SJCRH30 (cell line): ENCODE results near the gene P2RY6. TPM values are rescaled to one million over a fixed set of nuclear protein-coding genes. Genes with fewer than 3 reads are reported as not detected.

Experiments used
- DNase-seq, 2 experiments: peaks; one replicate each; pipeline ENCODE4 v3.0.0-alpha.2; 2015 to 2020
- H3K27ac ChIP-seq: fragments of 250-450 bp; sonication (Bioruptor Pico); 2 replicates; pipeline ENCODE4 v1.5.1; 2020; ENCODE audit warnings: mild to moderate bottlenecking, moderate library complexity
- H3K27me3 ChIP-seq: fragments of 250-450 bp; sonication (Bioruptor Pico); 2 replicates; pipeline ENCODE4 v1.5.1; 2020; ENCODE audit warnings: mild to moderate bottlenecking, moderate library complexity
- H3K36me3 ChIP-seq: fragments of 250-450 bp; sonication (Bioruptor Pico); 2 replicates; pipeline ENCODE4 v1.5.1; 2020; ENCODE audit warnings: mild to moderate bottlenecking, moderate library complexity
- H3K4me1 ChIP-seq: fragments of 250-450 bp; sonication (Bioruptor Pico); 2 replicates; pipeline ENCODE4 v1.5.1; 2020; ENCODE audit warnings: mild to moderate bottlenecking, moderate library complexity
- H3K4me3 ChIP-seq: fragments of 250-450 bp; sonication (Bioruptor Pico); 2 replicates; pipeline ENCODE4 v1.5.1; 2020; ENCODE audit warnings: mild to moderate bottlenecking, moderate library complexity
- H3K9me3 ChIP-seq: fragments of 250-450 bp; sonication (Bioruptor Pico); replicated peaks from 2 replicates; pipeline ENCODE4 v1.5.1; 2020; ENCODE audit warnings: mild to moderate bottlenecking, moderate library complexity
- total RNA-seq: library from RNA; depleted of rRNA; stranded (reverse); fragments of >200 nt; shearing (Covaris generic); gene quantifications from 2 replicates; pipeline ENCODE4 v1.2.3, GENCODE V29; 2014; rRNA removed

Gene P2RY6
- total RNA-seq, 1 experiment from 2014 or later, result not detected

DNA sequence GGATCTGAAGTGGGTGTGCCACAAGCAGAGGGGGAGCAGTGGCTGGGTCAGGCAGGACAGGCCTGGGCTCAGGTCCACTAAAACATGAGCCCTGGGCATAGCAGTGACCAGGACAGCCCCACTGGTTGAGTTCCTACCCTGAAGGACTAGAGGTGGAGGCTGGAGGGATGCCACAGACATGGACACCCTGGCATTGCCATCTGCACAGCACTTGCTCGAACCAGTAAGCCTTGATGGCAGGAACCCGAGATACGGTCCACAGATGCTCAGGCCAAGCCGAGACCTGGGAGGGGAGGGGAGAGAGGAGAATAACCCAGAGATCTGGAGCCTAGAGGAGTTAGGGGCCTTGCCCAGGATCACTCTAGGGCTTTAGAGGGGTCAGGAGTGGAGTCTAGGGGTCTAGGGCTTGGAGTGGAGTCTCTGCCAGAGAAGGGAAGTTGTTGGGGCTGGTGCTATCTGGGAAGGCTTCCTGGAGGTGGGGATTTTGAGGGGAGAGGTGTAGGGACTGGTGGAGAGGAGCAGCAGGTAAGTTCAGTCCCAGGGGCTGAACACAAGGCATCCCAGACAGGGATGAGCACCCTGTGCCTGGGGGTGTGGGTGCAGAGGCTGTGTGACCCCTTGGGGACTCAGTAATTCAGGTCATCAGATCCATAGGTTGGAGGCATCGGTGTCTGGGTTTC, 73.5 kb downstream of the P2RY6 start:
- Histone ChIP-seq H3K27me3 (no peaks in the 10 kb centered on the region), H3K27ac (no peak overlapping the region), H3K36me3 (no peaks in the 10 kb centered on the region), H3K9me3 (no peaks in the 10 kb centered on the region), H3K4me3 (no peak overlapping the region), H3K4me1 (peaks cover 12% of the 10 kb centered on the region; the same call in 1 of the 2 replicates)
- DNase-seq, result no peak

DNA sequence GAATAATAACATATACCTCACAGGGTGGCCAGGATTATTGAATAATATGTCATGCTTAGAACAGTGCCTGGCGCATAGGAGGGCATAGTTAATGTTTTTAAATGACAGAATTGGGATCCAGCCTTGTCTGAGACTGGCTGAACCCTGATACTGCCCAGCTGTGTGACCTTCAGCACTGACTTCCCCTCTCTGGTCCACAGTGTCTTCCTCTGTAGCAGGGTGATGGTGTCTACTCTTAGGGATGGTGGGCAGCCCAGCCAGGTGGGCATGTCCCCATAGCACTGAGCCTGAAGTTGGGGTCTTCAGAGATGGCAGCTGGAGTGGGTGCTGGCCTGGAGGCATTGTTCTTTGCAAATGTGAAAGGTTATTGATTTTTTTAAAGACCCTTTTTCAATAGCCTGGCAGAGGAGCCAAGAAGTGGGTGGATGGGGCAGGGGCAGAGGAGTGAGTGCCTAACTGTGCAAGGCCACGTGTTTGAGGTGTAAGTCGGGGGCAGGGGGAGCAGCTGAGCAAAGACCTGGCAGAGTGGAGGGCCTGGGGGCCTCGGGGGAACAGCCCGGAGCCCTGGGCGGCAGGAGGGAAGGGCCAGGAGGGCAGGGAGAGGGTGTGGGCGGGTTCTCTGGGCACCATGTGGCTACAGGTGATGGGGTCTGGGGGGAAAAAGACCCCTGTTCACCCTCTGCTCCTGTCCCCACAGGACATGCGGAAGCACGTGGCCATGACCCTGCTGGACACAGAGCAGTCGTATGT, 74.2 kb downstream of the P2RY6 start:
- Histone ChIP-seq H3K4me1 (peaks cover 12% of the 10 kb centered on the region; the same call in 1 of the 2 replicates), H3K27ac (no peak overlapping the region), H3K27me3 (no peaks in the 10 kb centered on the region), H3K9me3 (no peaks in the 10 kb centered on the region), H3K4me3 (no peak overlapping the region), H3K36me3 (no peaks in the 10 kb centered on the region)
- DNase-seq, result no peak

DNA sequence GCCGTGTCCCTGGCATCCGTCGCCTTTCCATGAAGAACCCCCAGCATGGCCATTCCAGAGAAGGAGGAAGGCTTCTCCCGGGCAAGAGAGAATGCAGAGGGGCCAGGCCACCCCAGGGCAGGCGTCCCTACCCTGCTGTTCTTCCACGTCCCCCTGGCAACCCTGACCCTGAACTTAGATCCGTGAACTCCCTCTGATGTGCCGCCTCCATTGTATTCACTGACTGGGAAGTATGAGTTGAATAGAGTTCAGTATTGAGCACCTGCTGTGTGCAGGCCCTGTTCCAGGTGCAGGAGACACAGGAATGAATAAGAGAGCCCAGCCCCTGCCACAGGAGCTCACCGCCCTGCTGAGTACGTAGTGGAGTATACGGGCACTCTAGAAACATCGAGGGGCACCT, 74.9 kb downstream of the P2RY6 start:
- DNase-seq, result no peak
- Histone ChIP-seq H3K36me3 (no peaks in the 10 kb centered on the region), H3K9me3 (no peaks in the 10 kb centered on the region)

More for the DNA sequence above, 74.9 kb downstream of the P2RY6 start:
- H3K27ac ChIP-seq, result no peak overlapping the region
- H3K27me3 ChIP-seq, result no peaks in the 10 kb centered on the region
- no peak overlapping the region for H3K4me3 ChIP-seq
- peaks cover 12% of the 10 kb centered on the region; the same call in 1 of the 2 replicates for H3K4me1 ChIP-seq

Other genes starting within 250 kb of the P2RY6 start
- gene FCHSD2, start 130.0 kb upstream of the P2RY6 start, total RNA-seq, result 8.9 and 9.8 TPM in 2 replicates
- not detected in 2 replicates for gene P2RY2, start 54.1 kb upstream of the P2RY6 start, total RNA-seq
- gene ARHGEF17, start 35.9 kb downstream of the P2RY6 start, total RNA-seq, result 7.8 and 12.0 TPM in 2 replicates
- 8.7 and 10.1 TPM in 2 replicates for gene RELT, start 104.1 kb downstream of the P2RY6 start, total RNA-seq